ENCODE results near the gene C2CD2. TPM values are rescaled to one million over a fixed set of nuclear protein-coding genes. Genes with fewer than 3 reads are reported as not detected.
A peak's percentile ranks its signal among the peaks of the same experiment; 100 is the strongest.

C2CD2 gene
- total and polyA plus RNA-seq, 2 experiments from 2014 or later = 4.5 to 16.2 TPM

DNA sequence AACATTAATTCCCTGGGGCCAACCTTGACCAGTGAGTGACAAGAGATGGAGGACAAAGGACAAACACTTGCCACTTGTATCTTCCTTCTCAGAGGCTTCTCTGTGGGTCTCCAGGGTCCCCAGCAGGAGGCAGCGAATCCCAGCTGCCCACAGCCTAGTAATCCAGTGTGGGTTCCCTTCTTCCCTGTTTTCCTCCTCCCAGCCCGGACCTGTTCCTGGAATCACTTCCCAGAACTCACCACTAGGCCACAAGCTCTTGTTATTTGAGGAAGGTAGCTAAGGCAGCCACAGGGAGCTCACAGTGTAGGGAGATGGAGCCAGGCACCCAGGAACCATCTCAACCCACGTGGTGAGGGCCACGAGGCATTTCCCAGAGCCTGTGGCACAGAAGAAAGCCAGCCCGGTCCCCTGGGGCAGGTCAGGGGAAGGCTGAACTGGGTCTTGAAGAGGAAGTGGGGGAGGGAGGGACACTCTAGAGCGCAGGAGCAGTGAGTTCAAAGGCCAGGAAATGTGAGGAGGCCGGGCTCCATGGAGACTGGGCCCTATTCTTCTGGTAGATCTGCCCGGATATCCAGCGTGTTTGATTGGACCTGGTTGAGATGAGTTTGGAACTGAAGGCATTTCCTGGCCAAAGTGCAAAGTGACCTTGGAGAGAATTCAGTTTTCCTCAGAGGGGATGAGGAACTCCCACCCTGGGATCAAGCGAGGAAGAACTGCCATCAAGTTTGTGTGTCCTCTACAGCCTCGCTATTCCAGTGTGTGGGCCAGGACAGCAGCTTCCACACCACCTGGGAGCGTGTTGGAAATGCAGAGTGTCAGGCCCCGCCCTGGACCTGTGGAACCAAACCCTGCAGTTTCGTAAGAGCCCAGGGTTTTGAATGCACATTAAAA lies 20.3 kb upstream of the C2CD2 start:
- DNase-seq (ENCODE audit: low spot score) = peak; percentile 69
- Mint-ChIP-seq H3K4me1 (peaks cover 9% of the 10 kb centered on the region), H3K9me3 (peaks cover 3% of the 10 kb centered on the region; the same call in 2 of the 3 replicates)

DNA sequence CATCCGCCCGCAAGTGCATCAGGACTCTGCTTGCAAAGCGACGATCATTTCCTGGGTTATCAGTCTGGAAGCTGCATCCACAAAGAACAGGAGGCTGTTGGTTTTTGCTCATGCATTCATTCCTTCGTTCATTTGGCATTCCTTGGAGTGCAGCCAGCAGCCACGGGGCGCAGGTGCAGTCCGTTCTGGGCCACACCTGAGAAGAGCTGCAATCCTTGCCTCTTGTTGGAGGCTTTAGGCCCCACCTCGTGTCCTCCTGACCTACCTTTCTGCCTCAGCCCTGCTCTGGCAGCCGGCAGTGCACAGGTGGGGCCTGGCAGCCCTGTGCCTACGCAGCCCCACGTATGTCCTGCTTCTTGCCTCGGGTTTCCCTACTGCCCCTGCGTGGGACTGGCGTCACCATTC lies 19.6 kb upstream of the C2CD2 start:
- no peaks in the 10 kb centered on the region for H3K36me3 ChIP-seq (ENCODE audit: insufficient read depth)
- no peak overlapping the region for H3K4me3 Mint-ChIP-seq
- H4K20me1 ChIP-seq (replicated peaks; ENCODE audit: insufficient read depth) = no peaks in the 10 kb centered on the region
- no peaks in the 10 kb centered on the region for H3F3A ChIP-seq (replicated peaks; ENCODE audit: low read depth)
- DNase-seq (ENCODE audit: low spot score) (no peak), ATAC-seq (no peak)
- no peak overlapping the region for H3K27ac Mint-ChIP-seq
- no peaks in the 10 kb centered on the region for H3K9me3 Mint-ChIP-seq
- no peaks in the 10 kb centered on the region for H3K4me1 ChIP-seq (ENCODE audit: insufficient read depth)
- H3K4me3 ChIP-seq = no peak overlapping the region
- H3K36me3 Mint-ChIP-seq (ENCODE audit: low read depth) = no peaks in the 10 kb centered on the region
- peaks cover 16% of the 10 kb centered on the region for H3K4me1 Mint-ChIP-seq
- H3K4me2 ChIP-seq = no peak overlapping the region
- no peaks in the 10 kb centered on the region for H3K27me3 ChIP-seq (ENCODE audit: insufficient read depth)
- H3K79me2 ChIP-seq (replicated peaks; ENCODE audit: insufficient read depth) = no peaks in the 10 kb centered on the region
- no peaks in the 10 kb centered on the region for H3K9me2 ChIP-seq (ENCODE audit: insufficient read depth)
- no peak overlapping the region for H2AFZ ChIP-seq
- peaks cover 9% of the 10 kb centered on the region for H3K27me3 Mint-ChIP-seq (ENCODE audit: insufficient read depth, low read depth, poor library complexity)
- H3K27ac ChIP-seq (ENCODE audit: low read depth) = no peak overlapping the region
- no peak for TF ChIP-seq ZNF331 (CRISPR knock-in tag; IDR thresholded peaks at IDR 0.05; ENCODE audit: low read depth)
- no peak for TF ChIP-seq EZH2phosphoT487 (IDR thresholded peaks at IDR 0.05; ENCODE audit: unreplicated experiment)
- no peak for TF ChIP-seq ZNF114 (CRISPR knock-in tag; IDR thresholded peaks at IDR 0.05)
- TF ChIP-seq, protein P1, sequence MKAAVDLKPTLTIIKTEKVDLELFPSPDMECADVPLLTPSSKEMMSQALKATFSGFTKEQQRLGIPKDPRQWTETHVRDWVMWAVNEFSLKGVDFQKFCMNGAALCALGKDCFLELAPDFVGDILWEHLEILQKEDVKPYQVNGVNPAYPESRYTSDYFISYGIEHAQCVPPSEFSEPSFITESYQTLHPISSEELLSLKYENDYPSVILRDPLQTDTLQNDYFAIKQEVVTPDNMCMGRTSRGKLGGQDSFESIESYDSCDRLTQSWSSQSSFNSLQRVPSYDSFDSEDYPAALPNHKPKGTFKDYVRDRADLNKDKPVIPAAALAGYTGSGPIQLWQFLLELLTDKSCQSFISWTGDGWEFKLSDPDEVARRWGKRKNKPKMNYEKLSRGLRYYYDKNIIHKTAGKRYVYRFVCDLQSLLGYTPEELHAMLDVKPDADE (IDR thresholded peaks at IDR 0.05) = no peak
- TF ChIP-seq, protein P2, sequence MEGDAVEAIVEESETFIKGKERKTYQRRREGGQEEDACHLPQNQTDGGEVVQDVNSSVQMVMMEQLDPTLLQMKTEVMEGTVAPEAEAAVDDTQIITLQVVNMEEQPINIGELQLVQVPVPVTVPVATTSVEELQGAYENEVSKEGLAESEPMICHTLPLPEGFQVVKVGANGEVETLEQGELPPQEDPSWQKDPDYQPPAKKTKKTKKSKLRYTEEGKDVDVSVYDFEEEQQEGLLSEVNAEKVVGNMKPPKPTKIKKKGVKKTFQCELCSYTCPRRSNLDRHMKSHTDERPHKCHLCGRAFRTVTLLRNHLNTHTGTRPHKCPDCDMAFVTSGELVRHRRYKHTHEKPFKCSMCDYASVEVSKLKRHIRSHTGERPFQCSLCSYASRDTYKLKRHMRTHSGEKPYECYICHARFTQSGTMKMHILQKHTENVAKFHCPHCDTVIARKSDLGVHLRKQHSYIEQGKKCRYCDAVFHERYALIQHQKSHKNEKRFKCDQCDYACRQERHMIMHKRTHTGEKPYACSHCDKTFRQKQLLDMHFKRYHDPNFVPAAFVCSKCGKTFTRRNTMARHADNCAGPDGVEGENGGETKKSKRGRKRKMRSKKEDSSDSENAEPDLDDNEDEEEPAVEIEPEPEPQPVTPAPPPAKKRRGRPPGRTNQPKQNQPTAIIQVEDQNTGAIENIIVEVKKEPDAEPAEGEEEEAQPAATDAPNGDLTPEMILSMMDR (conservative IDR thresholded peaks at IDR 0.05; ENCODE audit: low read depth in 2 of 2) = no peak
- TF ChIP-seq NANOG (IDR thresholded peaks at IDR 0.05; ENCODE audit: borderline replicate concordance) = no peak

More for the DNA sequence above, 20.3 kb upstream of the C2CD2 start:
- Histone ChIP-seq H3K4me2 (no peak overlapping the region), H2AFZ (no peak overlapping the region), H3K27me3 (ENCODE audit: insufficient read depth) (no peaks in the 10 kb centered on the region), H3K27ac (ENCODE audit: low read depth) (no peak overlapping the region), H3K79me2 (replicated peaks; ENCODE audit: insufficient read depth) (no peaks in the 10 kb centered on the region), H3K9me2 (ENCODE audit: insufficient read depth) (no peaks in the 10 kb centered on the region), H3K4me1 (ENCODE audit: insufficient read depth) (no peaks in the 10 kb centered on the region), H3F3A (replicated peaks; ENCODE audit: low read depth) (no peaks in the 10 kb centered on the region), H3K4me3 (no peak overlapping the region), H4K20me1 (replicated peaks; ENCODE audit: insufficient read depth) (no peaks in the 10 kb centered on the region), H3K36me3 (ENCODE audit: insufficient read depth) (no peaks in the 10 kb centered on the region; the same call in 1 of the 2 replicates)
- ATAC-seq = peak; percentile 82
- H3K27me3 Mint-ChIP-seq (ENCODE audit: insufficient read depth, low read depth, poor library complexity) = peaks cover 7% of the 10 kb centered on the region
- no peak overlapping the region for H3K4me3 Mint-ChIP-seq
- H3K36me3 Mint-ChIP-seq (ENCODE audit: low read depth) = peaks cover 2% of the 10 kb centered on the region; the same call in 1 of the 3 replicates
- H3K27ac Mint-ChIP-seq = no peak overlapping the region
- TF ChIP-seq, protein P2 (conservative IDR thresholded peaks at IDR 0.05; ENCODE audit: low read depth in 2 of 2) = peak; percentile 35 to 48
- no peak for TF ChIP-seq ZNF331 (CRISPR knock-in tag; IDR thresholded peaks at IDR 0.05; ENCODE audit: low read depth)
